ES-I3 (cell line): ENCODE measurements around the gene SSBP2.

Experiments used
- H3K36me3 ChIP-seq: 2 replicates; pipeline ENCODE4 v1.6.1; 2013; ENCODE audit warnings: mild to moderate bottlenecking, low read length, control low read depth, moderate library complexity; ENCODE audit not compliant: insufficient read depth
- H3K4me1 ChIP-seq: 2 replicates; pipeline ENCODE4 v1.6.1; 2013; ENCODE audit warnings: mild to moderate bottlenecking, control low read depth, low read length; ENCODE audit not compliant: insufficient read depth
- H3K9ac ChIP-seq: 2 replicates; pipeline ENCODE4 v1.6.1; 2013; ENCODE audit warnings: low read depth, mild to moderate bottlenecking, low read length, moderate library complexity
- H3K9me3 ChIP-seq: 2 replicates; pipeline ENCODE4 v1.6.1; 2013; ENCODE audit warnings: mild to moderate bottlenecking, low read length, moderate library complexity; ENCODE audit not compliant: control insufficient read depth, insufficient read depth

Gene SSBP2

GRCh38 chr5:81778642-81779041 lies 27.7 kb upstream of the SSBP2 start:
- Histone ChIP-seq H3K4me1 (no peaks in the 10 kb centered on the region), H3K36me3 (no peaks in the 10 kb centered on the region), H3K9me3 (no peaks in the 10 kb centered on the region), H3K9ac (no peak overlapping the region)

GRCh38 chr5:81776258-81776657 lies 25.4 kb upstream of the SSBP2 start:
- H3K36me3 ChIP-seq: no peaks in the 10 kb centered on the region
- no peaks in the 10 kb centered on the region for H3K4me1 ChIP-seq
- H3K9me3 ChIP-seq: no peaks in the 10 kb centered on the region
- H3K9ac ChIP-seq: no peak overlapping the region

- no peak overlapping the region for H3K9ac ChIP-seq
- H3K4me1 ChIP-seq: no peaks in the 10 kb centered on the region
- H3K36me3 ChIP-seq: no peaks in the 10 kb centered on the region
- no peaks in the 10 kb centered on the region for H3K9me3 ChIP-seq
Measured at GRCh38 chr5:81774374-81774773, 23.5 kb upstream of the SSBP2 start.

GRCh38 chr5:81773574-81773973 lies 22.7 kb upstream of the SSBP2 start:
- H3K4me1 ChIP-seq: no peaks in the 10 kb centered on the region
- no peaks in the 10 kb centered on the region for H3K36me3 ChIP-seq
- H3K9ac ChIP-seq: no peak overlapping the region
- H3K9me3 ChIP-seq: no peaks in the 10 kb centered on the region

GRCh38 chr5:81773161-81773560 lies 22.3 kb upstream of the SSBP2 start:
- H3K36me3 ChIP-seq: no peaks in the 10 kb centered on the region
- no peaks in the 10 kb centered on the region for H3K4me1 ChIP-seq
- H3K9ac ChIP-seq: no peak overlapping the region
- no peaks in the 10 kb centered on the region for H3K9me3 ChIP-seq

- no peak overlapping the region for H3K9ac ChIP-seq
Measured at GRCh38 chr5:81772488-81772887, 21.6 kb upstream of the SSBP2 start.

GRCh38 chr5:81768935-81769452 lies 18.1 kb upstream of the SSBP2 start:
- H3K36me3 ChIP-seq: no peaks in the 10 kb centered on the region
- H3K9me3 ChIP-seq: no peaks in the 10 kb centered on the region
- H3K9ac ChIP-seq: no peak overlapping the region
- peaks cover 12% of the 10 kb centered on the region; the same call in 1 of the 2 replicates for H3K4me1 ChIP-seq

More at GRCh38 chr5:81772488-81772887, 21.6 kb upstream of the SSBP2 start:
- Histone ChIP-seq H3K36me3 (no peaks in the 10 kb centered on the region), H3K4me1 (peaks cover 5% of the 10 kb centered on the region; the same call in 1 of the 2 replicates), H3K9me3 (no peaks in the 10 kb centered on the region)

GRCh38 chr5:81767938-81768337 lies 17.0 kb upstream of the SSBP2 start:
- no peaks in the 10 kb centered on the region for H3K36me3 ChIP-seq
- H3K9ac ChIP-seq: no peak overlapping the region
- no peaks in the 10 kb centered on the region for H3K9me3 ChIP-seq
- peaks cover 12% of the 10 kb centered on the region; the same call in 1 of the 2 replicates for H3K4me1 ChIP-seq

- H3K36me3 ChIP-seq: no peaks in the 10 kb centered on the region
- no peaks in the 10 kb centered on the region for H3K9me3 ChIP-seq
- H3K9ac ChIP-seq: no peak overlapping the region
- peaks cover 12% of the 10 kb centered on the region; the same call in 1 of the 2 replicates for H3K4me1 ChIP-seq
Measured at GRCh38 chr5:81767097-81767496, 16.2 kb upstream of the SSBP2 start.

- H3K36me3 ChIP-seq: no peaks in the 10 kb centered on the region
- H3K9ac ChIP-seq: no peak overlapping the region
- H3K4me1 ChIP-seq: peaks cover 12% of the 10 kb centered on the region; the same call in 1 of the 2 replicates
- H3K9me3 ChIP-seq: no peaks in the 10 kb centered on the region
Measured at GRCh38 chr5:81766611-81767010, 15.7 kb upstream of the SSBP2 start.

- H3K9me3 ChIP-seq: no peaks in the 10 kb centered on the region
- H3K36me3 ChIP-seq: no peaks in the 10 kb centered on the region
- H3K4me1 ChIP-seq: peaks cover 34% of the 10 kb centered on the region
- H3K9ac ChIP-seq: no peak overlapping the region
Measured at GRCh38 chr5:81763294-81763928, 12.5 kb upstream of the SSBP2 start.

GRCh38 chr5:81762853-81763252 lies 12.0 kb upstream of the SSBP2 start:
- no peaks in the 10 kb centered on the region for H3K36me3 ChIP-seq
- H3K9ac ChIP-seq: no peak overlapping the region

GRCh38 chr5:81762401-81762800 lies 11.5 kb upstream of the SSBP2 start:
- no peak overlapping the region for H3K9ac ChIP-seq
- no peaks in the 10 kb centered on the region for H3K9me3 ChIP-seq
- peaks cover 28% of the 10 kb centered on the region for H3K4me1 ChIP-seq
- H3K36me3 ChIP-seq: no peaks in the 10 kb centered on the region

More at GRCh38 chr5:81762853-81763252, 12.0 kb upstream of the SSBP2 start:
- Histone ChIP-seq H3K4me1 (peaks cover 33% of the 10 kb centered on the region), H3K9me3 (no peaks in the 10 kb centered on the region)

GRCh38 chr5:81761970-81762369 lies 11.1 kb upstream of the SSBP2 start:
- Histone ChIP-seq H3K9me3 (no peaks in the 10 kb centered on the region), H3K36me3 (no peaks in the 10 kb centered on the region), H3K4me1 (peaks cover 25% of the 10 kb centered on the region), H3K9ac (no peak overlapping the region)

- H3K36me3 ChIP-seq: no peaks in the 10 kb centered on the region
- peaks cover 30% of the 10 kb centered on the region for H3K4me1 ChIP-seq
- no peaks in the 10 kb centered on the region for H3K9me3 ChIP-seq
- H3K9ac ChIP-seq: no peak overlapping the region
Measured at GRCh38 chr5:81761270-81761669, 10.4 kb upstream of the SSBP2 start.
